IMR-90 (cell line): ENCODE results near the gene SLC22A12. TPM values are rescaled to one million over a fixed set of nuclear protein-coding genes. Genes with fewer than 3 reads are reported as not detected.

ENCODE experiments used
- ATAC-seq: fragments of 200-7000 bp; cut with Tn5 transposase; 2 replicates; pipeline ENCODE4 v1.9.1; 2020; ENCODE audit warnings: low read depth, mild to moderate bottlenecking, moderate library complexity
- BruUV-seq: library from RNA; stranded (reverse); fragments of 400-500 nt; replicated peaks from 2 replicates; lab custom pipeline; 2021; lab: Mats Ljungman, UMichigan
- CTCF ChIA-PET: fragments of 300-600 bp; formaldehyde crosslinking; extraction: SDS; loops from one replicate; lab custom pipeline; 2021; ENCODE audit warnings: antibody characterized with exemption; lab: Yijun Ruan, JAX
- POLR2A ChIA-PET: fragments of 300-600 bp; sonication (Branson Sonifier 250); formaldehyde crosslinking; loops from one replicate; lab custom pipeline; 2022; ENCODE audit warnings: antibody characterized with exemption; ENCODE audit not compliant: unreplicated experiment; lab: Charles Lee
- DNase-seq: peaks from one replicate; pipeline ENCODE4 v3.0.0; 2013
- H2AFZ ChIP-seq: replicated peaks from 2 replicates; pipeline ENCODE3; 2013; ENCODE audit warnings: low read length, mild to moderate bottlenecking; ENCODE audit not compliant: poor library complexity
- H2AK5ac ChIP-seq: 2 replicates; pipeline ENCODE4 v1.6.1; 2013; ENCODE audit warnings: low read depth, low read length, inconsistent platforms
- H2AK9ac ChIP-seq: replicated peaks from 2 replicates; pipeline ENCODE3; 2013; ENCODE audit warnings: mild to moderate bottlenecking, low read depth, low read length, moderate library complexity; ENCODE audit not compliant: poor library complexity
- H2BK120ac ChIP-seq: 2 replicates; pipeline ENCODE4 v1.6.1; 2013; ENCODE audit warnings: low read depth, low read length, inconsistent platforms
- H2BK15ac ChIP-seq: 3 replicates; pipeline ENCODE4 v1.6.1; 2013; ENCODE audit warnings: low read depth, low read length, inconsistent platforms
- H2BK20ac ChIP-seq: 2 replicates; pipeline ENCODE4 v1.6.1; 2013; ENCODE audit warnings: low read depth, mild to moderate bottlenecking, inconsistent platforms, low read length, moderate library complexity
- H2BK5ac ChIP-seq: 2 replicates; pipeline ENCODE4 v1.6.1; 2013; ENCODE audit warnings: mild to moderate bottlenecking, low read depth, low read length, inconsistent platforms; ENCODE audit not compliant: poor library complexity, severe bottlenecking
- H3K14ac ChIP-seq: replicated peaks from 2 replicates; pipeline ENCODE4 v1.6.1; 2013; ENCODE audit warnings: low read depth, low read length, inconsistent platforms
- H3K18ac ChIP-seq: 2 replicates; pipeline ENCODE4 v1.6.1; 2013; ENCODE audit warnings: low read depth, low read length, control low read depth
- H3K23ac ChIP-seq: 2 replicates; pipeline ENCODE4 v1.6.1; 2013; ENCODE audit warnings: low read depth, low read length, inconsistent platforms
- H3K27ac ChIP-seq: 2 replicates; pipeline ENCODE4 v1.5.1; 2013; ENCODE audit warnings: mild to moderate bottlenecking, control low read depth, low read length; ENCODE audit not compliant: insufficient read depth
- H3K27me3 ChIP-seq: 2 replicates; pipeline ENCODE4 v1.6.1; 2013; ENCODE audit warnings: low read length; ENCODE audit not compliant: control insufficient read depth, insufficient read depth
- H3K36me3 ChIP-seq: 2 replicates; pipeline ENCODE4 v1.6.1; 2013; ENCODE audit warnings: low read length, mixed read lengths; ENCODE audit not compliant: control insufficient read depth, insufficient read depth
- H3K4ac ChIP-seq: 2 replicates; pipeline ENCODE4 v1.6.1; 2013; ENCODE audit warnings: low read depth, low read length, inconsistent platforms
- H3K4me1 ChIP-seq: 2 replicates; pipeline ENCODE4 v1.6.1; 2013; ENCODE audit warnings: low read length, mixed read lengths; ENCODE audit not compliant: control insufficient read depth, insufficient read depth
- H3K4me2 ChIP-seq: 2 replicates; pipeline ENCODE4 v1.6.1; 2013; ENCODE audit warnings: low read depth, mild to moderate bottlenecking, control low read depth, low read length, moderate library complexity
- H3K4me3 ChIP-seq: 2 replicates; pipeline ENCODE4 v1.5.1; 2013; ENCODE audit warnings: low read depth, mild to moderate bottlenecking, control low read depth, low read length, moderate library complexity; ENCODE audit not compliant: insufficient read depth
- H3K56ac ChIP-seq: 2 replicates; pipeline ENCODE4 v1.6.1; 2013; ENCODE audit warnings: low read length, inconsistent platforms; ENCODE audit not compliant: insufficient read depth; ENCODE audit errors: extremely low read depth
- H3K79me1 ChIP-seq, 2 experiments: 2 replicates each; pipeline ENCODE4 v1.6.1; 2013; ENCODE audit warnings: low read length in 2 of 2, inconsistent platforms in 1 of 2, low read depth in 1 of 2
- H3K9ac ChIP-seq: 2 replicates; pipeline ENCODE4 v1.6.1; 2013; ENCODE audit warnings: low read depth, low read length, control low read depth
- H3K9me1 ChIP-seq: 2 replicates; pipeline ENCODE4 v1.6.1; 2013; ENCODE audit warnings: low read length, inconsistent platforms; ENCODE audit not compliant: insufficient read depth
- H3K9me3 ChIP-seq: 2 replicates; pipeline ENCODE4 v1.6.1; 2013; ENCODE audit warnings: low read length; ENCODE audit not compliant: control insufficient read depth, insufficient read depth
- H4K20me1 ChIP-seq: 2 replicates; pipeline ENCODE4 v1.6.1; 2013; ENCODE audit warnings: low read length, inconsistent platforms; ENCODE audit not compliant: insufficient read depth
- H4K5ac ChIP-seq: 2 replicates; pipeline ENCODE4 v1.6.1; 2013; ENCODE audit warnings: mild to moderate bottlenecking, low read depth, low read length, control low read depth
- H4K8ac ChIP-seq, 2 experiments: 2 replicates each; pipeline ENCODE4 v1.6.1; 2013; ENCODE audit warnings: low read depth in 2 of 2, low read length in 2 of 2, control low read depth in 1 of 2, inconsistent platforms in 1 of 2
- H4K91ac ChIP-seq: 2 replicates; pipeline ENCODE4 v1.6.1; 2013; ENCODE audit warnings: low read depth, low read length, inconsistent platforms; ENCODE audit not compliant: insufficient read depth
- CEBPB ChIP-seq: IDR thresholded peaks from 2 replicates; pipeline ENCODE4 v1.6.1; 2012; ENCODE audit warnings: low read depth, low read length, improper control_type of control experiment
- ELK1 ChIP-seq: fragments of 150-350 bp; IDR thresholded peaks from 2 replicates; pipeline ENCODE4 v1.6.1; 2016; ENCODE audit warnings: low read depth, mild to moderate bottlenecking, low read length, moderate library complexity, borderline replicate concordance
- MAFK ChIP-seq: IDR thresholded peaks from 2 replicates; pipeline ENCODE4 v1.6.1; 2012; ENCODE audit warnings: low read depth, low read length, improper control_type of control experiment
- MAZ ChIP-seq: IDR thresholded peaks from 2 replicates; pipeline ENCODE4 v1.6.1; 2012; ENCODE audit warnings: low read depth, mild to moderate bottlenecking, low read length, improper control_type of control experiment, moderate library complexity, borderline replicate concordance
- MXI1 ChIP-seq: IDR thresholded peaks from 2 replicates; pipeline ENCODE4 v1.6.1; 2012; ENCODE audit warnings: low read depth, mild to moderate bottlenecking, low read length, moderate library complexity, borderline replicate concordance
- POLR2A ChIP-seq: IDR thresholded peaks from 2 replicates; pipeline ENCODE4 v1.6.1; 2012; ENCODE audit warnings: mild to moderate bottlenecking, low read depth, low read length
- RAD21 ChIP-seq: IDR thresholded peaks from 2 replicates; pipeline ENCODE4 v1.6.1; 2012; ENCODE audit warnings: low read length, improper control_type of control experiment
- RFX5 ChIP-seq: IDR thresholded peaks from 2 replicates; pipeline ENCODE4 v1.8.0; 2012; ENCODE audit warnings: low read depth, mild to moderate bottlenecking, low read length, moderate library complexity
- USF2 ChIP-seq: fragments of 150-350 bp; IDR thresholded peaks from 2 replicates; pipeline ENCODE4 v1.6.1; 2017; ENCODE audit warnings: mild to moderate bottlenecking, antibody characterized with exemption, low read length, low read depth
- WGBS, 2 experiments: methylation state at CpG; one replicate each; pipeline versions ENCODE4 v1.1.5 to v1.1.7; 2013; ENCODE audit warnings: missing lambda C conversion rate in 2 of 2; ENCODE audit not compliant: insufficient read length in 1 of 2; ENCODE audit errors: extremely low coverage in 2 of 2; 5-methylcytosine and 5-hydroxymethylcytosine counted together
- dilution Hi-C: fragments of 300-500 bp; cut with HindIII; formaldehyde crosslinking; loops from one replicate; pipeline ENCODE4 v1.14.3; 2018; ENCODE audit warnings: low sequenced_read_pairs; ENCODE audit not compliant: unreplicated experiment
- in situ Hi-C: fragments of 300-500 bp; cut with MboI; formaldehyde crosslinking; loops from 3 replicates; pipeline ENCODE4 v1.14.3; 2019; ENCODE audit warnings: low sequenced_read_pairs, inconsistent platforms, mixed read lengths
- intact Hi-C: fragments of 100-400 bp; cut with micrococcal nuclease; formaldehyde crosslinking; loops from 2 replicates; pipeline ENCODE4 v1.10.0; 2022
- polyA plus RNA-seq, 3 experiments: library from polyadenylated mRNA; depleted of rRNA; stranded (reverse); fragments of >200 nt; gene quantifications; 2 replicates each; pipeline ENCODE4 v1.2.3, GENCODE V29; 2012; ENCODE audit warnings: low replicate concordance in 1 of 3
- total RNA-seq: library from RNA; depleted of rRNA; stranded (reverse); fragments of >200 nt; gene quantifications from 2 replicates; pipeline ENCODE4 v1.2.3, GENCODE V29; 2012

SLC22A12 gene
- total and polyA plus RNA-seq, 2 of the 4 experiments (the other 2 are of a cell fraction), result not detected

DNA sequence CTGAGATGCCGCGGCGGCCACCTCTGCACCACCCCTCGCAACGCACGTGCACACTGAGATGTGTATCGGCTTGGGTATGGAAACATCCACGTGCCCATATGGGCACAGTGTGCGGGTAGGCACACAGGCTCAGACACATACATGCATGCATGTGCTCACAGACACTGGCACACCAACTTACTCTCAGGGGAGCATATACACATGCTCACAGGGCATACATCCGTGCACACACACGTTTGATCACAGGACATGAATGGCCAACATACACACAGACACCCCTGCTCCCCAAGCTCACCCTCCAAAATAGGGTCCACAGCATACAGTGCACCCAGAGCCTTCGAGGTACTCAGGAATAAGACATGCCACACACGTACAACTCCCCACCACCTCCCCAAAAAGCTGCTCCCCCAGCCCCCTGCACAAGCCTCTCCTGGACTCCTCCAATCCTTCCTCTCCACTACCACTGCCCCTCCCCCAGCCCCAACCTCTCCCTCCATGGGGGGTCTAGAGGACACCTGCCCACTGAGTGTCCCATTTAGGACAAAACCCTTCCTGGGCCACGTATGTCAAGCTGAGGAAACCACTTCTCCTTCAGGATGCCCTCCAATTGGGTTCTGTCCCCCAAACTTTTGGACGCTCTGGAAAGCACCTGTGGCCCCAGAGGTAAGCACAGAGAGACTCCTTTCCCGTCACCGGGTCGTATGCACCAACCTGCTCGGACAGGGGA is 53.1 kb downstream of the SLC22A12 start:
- Histone ChIP-seq H2AK9ac (no peak overlapping the region), H4K5ac (no peak overlapping the region), H2BK15ac (no peak overlapping the region), H3K9me1 (0 out of 2 replicates have a peak, but pooled peaks cover 3% of the 10 kb centered on the region), H4K91ac (no peak overlapping the region), H3K56ac (no peak overlapping the region), H3K4me3 (no peak overlapping the region), H3K4me1 (no peaks in the 10 kb centered on the region), H3K9ac (no peak overlapping the region), H3K14ac (no peak overlapping the region), H2AK5ac (no peak overlapping the region), H2AFZ (peak overlapping the region; percentile 43), H3K27me3 (peaks cover 90% of the 10 kb centered on the region), H2BK5ac (no peak overlapping the region), H4K20me1 (peaks cover 5% of the 10 kb centered on the region), H3K23ac (no peak overlapping the region), H2BK20ac (no peak overlapping the region), H3K36me3 (no peaks in the 10 kb centered on the region), H2BK120ac (no peak overlapping the region), H3K27ac (no peak overlapping the region), H3K4me2 (no peak overlapping the region), H3K18ac (no peak overlapping the region), H4K8ac (no peak overlapping the region), H3K4ac (no peak overlapping the region), H3K9me3 (peaks cover 5% of the 10 kb centered on the region; the same call in 1 of the 2 replicates), H3K79me1 (no peaks in the 10 kb centered on the region)
- no peak for TF ChIP-seq MXI1
- TF ChIP-seq RFX5, result no peak
- no peak for TF ChIP-seq MAZ
- TF ChIP-seq RAD21, result no peak
- no peak for TF ChIP-seq USF2
- TF ChIP-seq CEBPB, result no peak
- no peak for TF ChIP-seq POLR2A
- no peak for TF ChIP-seq ELK1
- TF ChIP-seq MAFK, result no peak
- POLR2A ChIA-PET, result no interaction called here
- in situ Hi-C loops, result no loop called here
- CTCF ChIA-PET, result interaction anchor here (0.5 kb wide), 1 partner anchor 194 kb away, joined by 3 read pairs; no protein-coding TSS in a partner anchor
- intact Hi-C loops, result no loop called here
- no peak for DNase-seq
- WGBS, 2 experiments, result 2% methylated on average over 14 of the region's 19 CpGs; no CpG with 5 or more reads in 1 of the 2 experiments
- dilution Hi-C loops, result no loop called here
- no peak for ATAC-seq
- BruUV-seq, result no TSS peak
